Cerebellar cortex (tissue), 1 donor: ENCODE results near the gene USB1.

Experiments
- DNase-seq: peaks from one replicate; pipeline ENCODE4 v3.0.0-alpha.2; 2015; ENCODE audit warnings: low spot score

USB1 gene

GRCh38 chr16:58000706-58001676, at the start of gene USB1:
Gene USB1 (plus strand): TSS chr16:58001407. CDS start chr16:58001484, 77 bp downstream.
- peak; percentile 80 for DNase-seq

GRCh38 chr16:57952909-57953308, 48.3 kb upstream of the USB1 start:
- no peak for DNase-seq

- DNase-seq = no peak
Observed at GRCh38 chr16:57953857-57954256, 47.4 kb upstream of the USB1 start.

- no peak for DNase-seq
Observed at GRCh38 chr16:57955572-57956188, 45.5 kb upstream of the USB1 start.

- DNase-seq = no peak
Observed at GRCh38 chr16:57956270-57956808, 44.9 kb upstream of the USB1 start.

GRCh38 chr16:57956924-57957672, 44.1 kb upstream of the USB1 start:
- no peak for DNase-seq

GRCh38 chr16:57957673-57958392, 43.4 kb upstream of the USB1 start:
- DNase-seq = no peak

GRCh38 chr16:57958544-57958943, 42.7 kb upstream of the USB1 start:
- no peak for DNase-seq

- no peak for DNase-seq
Observed at GRCh38 chr16:57959121-57959520, 42.1 kb upstream of the USB1 start.

GRCh38 chr16:57959804-57960203, 41.4 kb upstream of the USB1 start:
- no peak for DNase-seq

- DNase-seq = no peak
Observed at GRCh38 chr16:57960310-57960709, 40.9 kb upstream of the USB1 start.

- no peak for DNase-seq
Observed at GRCh38 chr16:57960826-57961472, 40.3 kb upstream of the USB1 start.

GRCh38 chr16:57961538-57961937, 39.7 kb upstream of the USB1 start:
- DNase-seq = no peak

GRCh38 chr16:57962046-57962445, 39.2 kb upstream of the USB1 start:
- DNase-seq = no peak

GRCh38 chr16:57962756-57963155, 38.5 kb upstream of the USB1 start:
- DNase-seq = no peak

GRCh38 chr16:57964157-57964700, 37.0 kb upstream of the USB1 start:
- DNase-seq = no peak

GRCh38 chr16:57966204-57966771, 34.9 kb upstream of the USB1 start:
- no peak for DNase-seq

- DNase-seq = no peak
Observed at GRCh38 chr16:57966986-57967385, 34.2 kb upstream of the USB1 start.

GRCh38 chr16:57967916-57968315, 33.3 kb upstream of the USB1 start:
- no peak for DNase-seq

- no peak for DNase-seq
Observed at GRCh38 chr16:57969451-57970123, 31.6 kb upstream of the USB1 start.
